ENCODE data around the gene KCNJ18.
"Not testable (repeated sequence)": the region's sequence is repeated elsewhere in the genome, so short reads cannot be mapped to it uniquely, and the experiment has no call there.

- TF ChIP-seq, protein P1, sequence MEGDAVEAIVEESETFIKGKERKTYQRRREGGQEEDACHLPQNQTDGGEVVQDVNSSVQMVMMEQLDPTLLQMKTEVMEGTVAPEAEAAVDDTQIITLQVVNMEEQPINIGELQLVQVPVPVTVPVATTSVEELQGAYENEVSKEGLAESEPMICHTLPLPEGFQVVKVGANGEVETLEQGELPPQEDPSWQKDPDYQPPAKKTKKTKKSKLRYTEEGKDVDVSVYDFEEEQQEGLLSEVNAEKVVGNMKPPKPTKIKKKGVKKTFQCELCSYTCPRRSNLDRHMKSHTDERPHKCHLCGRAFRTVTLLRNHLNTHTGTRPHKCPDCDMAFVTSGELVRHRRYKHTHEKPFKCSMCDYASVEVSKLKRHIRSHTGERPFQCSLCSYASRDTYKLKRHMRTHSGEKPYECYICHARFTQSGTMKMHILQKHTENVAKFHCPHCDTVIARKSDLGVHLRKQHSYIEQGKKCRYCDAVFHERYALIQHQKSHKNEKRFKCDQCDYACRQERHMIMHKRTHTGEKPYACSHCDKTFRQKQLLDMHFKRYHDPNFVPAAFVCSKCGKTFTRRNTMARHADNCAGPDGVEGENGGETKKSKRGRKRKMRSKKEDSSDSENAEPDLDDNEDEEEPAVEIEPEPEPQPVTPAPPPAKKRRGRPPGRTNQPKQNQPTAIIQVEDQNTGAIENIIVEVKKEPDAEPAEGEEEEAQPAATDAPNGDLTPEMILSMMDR (IDR thresholded peaks at IDR 0.05 in 4 of 5, conservative IDR thresholded peaks at IDR 0.05 in 1 of 5), result not testable (repeated sequence)
- not testable (repeated sequence) for TF ChIP-seq POLR2A (IDR thresholded peaks at IDR 0.05)
Measured at GRCh38 chr17:21707711-21708611, 15.6 kb downstream of the KCNJ18 start.

Data from gastrocnemius medialis (tissue), 4 donors.